Tibial artery (tissue), 4 donors: ENCODE results near the gene CSRNP2.
"Not testable (repeated sequence)": the region's sequence is repeated elsewhere in the genome, so short reads cannot be mapped to it uniquely, and the experiment has no call there.

ENCODE experiments used
- DNase-seq, 2 donors: peaks; one replicate each; pipeline ENCODE4 v3.0.0-alpha.2; 2019
- H3K27ac ChIP-seq, 2 donors: fragments of 200-600 bp; sonication (generic) in 1 of 2; 1 replicate in 1 of 2; 2 replicates in 1 of 2; pipeline ENCODE4 v1.5.1; 2018 to 2019; ENCODE audit warnings: mild to moderate bottlenecking in 1 of 2
- H3K27me3 ChIP-seq, 2 donors: fragments of 200-600 bp; sonication (generic) in 1 of 2; one replicate each; pipeline versions ENCODE4 v1.5.1 to v1.6.0; 2016 to 2019
- H3K36me3 ChIP-seq, 3 donors: fragments of 200-600 bp; sonication (generic) in 2 of 3; one replicate each; pipeline ENCODE4 v1.5.1; 2016 to 2019; ENCODE audit warnings: mild to moderate bottlenecking in 2 of 3
- H3K4me1 ChIP-seq, 4 donors: fragments of 200-600 bp; sonication (generic) in 2 of 4; 1 replicate in 3 of 4; 2 replicates in 1 of 4; pipeline ENCODE4 v1.5.1; 2016 to 2019
- H3K4me3 ChIP-seq, 2 donors: fragments of 200-600 bp; sonication (generic) in 1 of 2; 1 replicate in 1 of 2; 2 replicates in 1 of 2; pipeline ENCODE4 v1.5.1; 2018 to 2019; ENCODE audit warnings: mild to moderate bottlenecking in 2 of 2
- H3K9me3 ChIP-seq, 3 donors: fragments of 200-600 bp; sonication (generic) in 1 of 3; one replicate each; pipeline ENCODE4 v1.5.1; 2016 to 2019
- intact Hi-C: fragments of 100-400 bp; cut with DNase I; formaldehyde crosslinking; loops from one replicate; pipeline ENCODE4 v1.15.0; 2023; ENCODE audit warnings: low total_unique reads
- TF ChIP-seq, protein P1 (sequence below), 2 experiments: fragments of 200-600 bp in 1 of 2; fragments of 450-650 bp in 1 of 2; IDR thresholded peaks; one replicate each; pipeline ENCODE4 v1.5.1; 2017 to 2019; ENCODE audit warnings: antibody characterized with exemption in 2 of 2, mild to moderate bottlenecking in 1 of 2, moderate library complexity in 1 of 2

The CSRNP2 gene

DNA sequence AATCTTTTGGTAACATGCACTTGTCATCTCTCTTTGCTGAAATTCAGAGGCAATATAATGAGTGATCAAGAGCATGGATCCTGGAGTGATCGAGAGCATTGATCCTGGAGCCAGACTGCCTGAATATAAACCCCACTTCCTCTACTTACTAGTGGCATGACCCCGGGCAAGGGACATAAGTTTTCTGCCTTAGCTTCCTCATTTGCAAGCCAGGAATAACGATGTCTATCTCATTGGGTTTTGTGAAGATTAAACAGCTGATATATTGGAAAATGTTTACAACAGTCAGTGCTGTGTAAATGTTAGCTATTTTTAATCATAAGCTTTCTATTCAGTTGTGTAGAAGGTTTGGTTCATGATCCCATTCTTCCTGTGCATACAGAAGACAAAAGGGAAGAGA, 2.4 kb upstream of the CSRNP2 start:
- Histone ChIP-seq H3K27ac (no peak overlapping the region), H3K9me3 (no peaks in the 10 kb centered on the region), H3K4me3 (no peak overlapping the region), H3K4me1 (peaks cover 0 to 22% (median 10%) of the 10 kb centered on the region in 4 donors), H3K27me3 (no peaks in the 10 kb centered on the region), H3K36me3 (peaks cover 0 to 11% (median 0%) of the 10 kb centered on the region in 3 donors)
- TF ChIP-seq, protein P1, sequence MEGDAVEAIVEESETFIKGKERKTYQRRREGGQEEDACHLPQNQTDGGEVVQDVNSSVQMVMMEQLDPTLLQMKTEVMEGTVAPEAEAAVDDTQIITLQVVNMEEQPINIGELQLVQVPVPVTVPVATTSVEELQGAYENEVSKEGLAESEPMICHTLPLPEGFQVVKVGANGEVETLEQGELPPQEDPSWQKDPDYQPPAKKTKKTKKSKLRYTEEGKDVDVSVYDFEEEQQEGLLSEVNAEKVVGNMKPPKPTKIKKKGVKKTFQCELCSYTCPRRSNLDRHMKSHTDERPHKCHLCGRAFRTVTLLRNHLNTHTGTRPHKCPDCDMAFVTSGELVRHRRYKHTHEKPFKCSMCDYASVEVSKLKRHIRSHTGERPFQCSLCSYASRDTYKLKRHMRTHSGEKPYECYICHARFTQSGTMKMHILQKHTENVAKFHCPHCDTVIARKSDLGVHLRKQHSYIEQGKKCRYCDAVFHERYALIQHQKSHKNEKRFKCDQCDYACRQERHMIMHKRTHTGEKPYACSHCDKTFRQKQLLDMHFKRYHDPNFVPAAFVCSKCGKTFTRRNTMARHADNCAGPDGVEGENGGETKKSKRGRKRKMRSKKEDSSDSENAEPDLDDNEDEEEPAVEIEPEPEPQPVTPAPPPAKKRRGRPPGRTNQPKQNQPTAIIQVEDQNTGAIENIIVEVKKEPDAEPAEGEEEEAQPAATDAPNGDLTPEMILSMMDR (IDR thresholded peaks at IDR 0.05): no peak
- intact Hi-C loops: loop anchor here (5.0 kb wide), 1 partner anchor 127 kb away; no protein-coding TSS in a partner anchor
- no peak for DNase-seq

DNA sequence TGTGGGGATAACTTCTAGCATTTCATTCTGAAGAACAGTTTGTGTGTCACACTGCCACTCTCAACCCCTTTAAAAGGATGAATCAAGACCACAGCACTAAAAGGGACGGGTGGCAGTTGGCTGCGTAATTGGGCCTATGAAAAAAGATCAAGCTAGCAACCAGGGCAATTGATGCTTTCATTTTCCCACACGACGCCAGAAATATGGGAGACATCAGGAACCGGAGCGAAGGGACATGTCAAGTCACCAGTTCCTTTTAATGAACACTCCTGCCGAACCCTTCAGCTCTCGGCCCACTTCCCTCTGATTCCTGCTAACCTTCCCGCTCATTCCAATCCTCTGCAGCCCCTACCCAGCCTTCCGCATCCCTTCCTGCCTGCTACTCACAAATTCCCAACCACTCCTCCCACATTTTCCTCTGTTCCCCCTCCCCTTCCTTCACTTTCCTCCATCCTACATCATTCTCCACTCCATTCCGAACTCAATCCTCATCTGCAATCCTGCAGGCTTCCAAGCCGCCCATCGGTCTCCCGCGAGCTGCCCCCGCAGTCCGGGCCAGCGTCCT, 753 bp downstream of the CSRNP2 start:
- Histone ChIP-seq H3K36me3 (no peaks in the 10 kb centered on the region), H3K9me3 (no peaks in the 10 kb centered on the region), H3K27ac (peak overlapping the region; percentile 90 to 98), H3K4me1 (peaks cover 0 to 37% (median 18%) of the 10 kb centered on the region in 4 donors), H3K27me3 (no peaks in the 10 kb centered on the region), H3K4me3 (peak overlapping the region; percentile 76 to 98)
- TF ChIP-seq, protein P1 (IDR thresholded peaks at IDR 0.05): no peak
- intact Hi-C loops: no loop called here
- peak in 1 of 2 donors; percentile 25 for DNase-seq

DNA sequence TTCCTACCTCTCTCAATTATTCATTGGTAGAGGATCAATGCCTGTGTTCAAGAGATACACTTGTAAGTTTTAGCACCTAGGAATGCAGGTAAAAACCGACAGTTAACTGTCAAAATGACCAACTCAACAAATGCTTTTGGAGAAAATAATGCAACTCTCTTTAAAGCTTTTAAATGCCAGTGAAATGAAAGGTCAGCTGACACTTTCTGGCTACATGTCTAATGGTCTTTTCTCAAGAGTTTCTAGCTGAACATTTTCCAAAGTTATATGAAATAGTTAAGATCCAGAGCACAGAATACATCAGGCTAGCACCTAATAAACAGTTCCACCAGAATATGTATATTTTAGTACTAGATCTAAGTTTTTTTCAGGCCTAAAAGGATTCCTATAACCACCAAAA, 2.0 kb downstream of the CSRNP2 start:
- no peaks in the 10 kb centered on the region for H3K36me3 ChIP-seq
- H3K4me3 ChIP-seq: no peak overlapping the region
- H3K4me1 ChIP-seq: peaks cover 0 to 49% (median 23%) of the 10 kb centered on the region in 4 donors
- TF ChIP-seq, protein P1 (IDR thresholded peaks at IDR 0.05): no peak
- no peaks in the 10 kb centered on the region for H3K9me3 ChIP-seq
- no peak for DNase-seq
- H3K27ac ChIP-seq: peak overlapping the region in 1 of 2 donors; percentile 98
- no peaks in the 10 kb centered on the region for H3K27me3 ChIP-seq
- intact Hi-C loops: no loop called here

DNA sequence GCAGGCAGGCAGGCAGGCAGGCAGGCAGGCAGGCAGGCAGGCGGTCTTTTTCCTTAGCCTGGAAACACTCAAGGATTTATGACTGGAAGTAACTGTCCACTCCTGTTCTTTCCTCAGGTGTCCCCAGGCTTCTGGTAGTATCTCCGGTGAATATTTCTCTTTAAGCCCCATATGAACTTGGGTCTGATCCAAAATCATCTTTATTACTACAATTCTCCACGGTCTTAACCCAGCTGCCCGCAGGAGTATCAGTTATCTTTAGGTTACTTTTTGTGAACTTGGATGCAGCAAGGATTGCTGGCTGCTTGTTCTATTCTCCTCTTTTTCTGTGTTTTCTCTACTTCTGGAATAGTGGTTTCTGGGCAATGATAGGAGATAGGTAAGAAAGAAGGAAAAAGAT, 3.3 kb downstream of the CSRNP2 start:
- H3K27ac ChIP-seq: no peak overlapping the region
- no peaks in the 10 kb centered on the region for H3K9me3 ChIP-seq
- H3K27me3 ChIP-seq: no peaks in the 10 kb centered on the region
- no peak for DNase-seq
- intact Hi-C loops: no loop called here
- H3K4me1 ChIP-seq: peaks cover 0 to 62% (median 28%) of the 10 kb centered on the region in 4 donors
- H3K36me3 ChIP-seq: no peaks in the 10 kb centered on the region
- H3K4me3 ChIP-seq: no peak overlapping the region
- TF ChIP-seq, protein P1 (IDR thresholded peaks at IDR 0.05): no peak

DNA sequence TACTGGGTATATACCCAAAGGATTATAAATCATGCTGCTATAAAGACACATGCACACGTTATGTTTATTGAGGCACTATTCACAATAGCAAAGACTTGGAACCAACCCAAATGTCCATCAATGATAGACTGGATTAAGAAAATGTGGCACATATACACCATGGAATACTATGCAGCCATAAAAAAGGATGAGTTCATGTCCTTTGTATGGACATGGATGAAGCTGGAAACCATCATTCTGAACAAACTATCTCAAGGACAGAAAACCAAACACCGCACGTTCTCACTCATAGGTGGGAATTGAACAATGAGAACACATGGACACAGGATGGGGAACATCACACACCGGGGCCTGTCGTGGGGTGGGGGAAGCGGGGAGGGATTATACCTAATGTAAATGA, 4.5 kb downstream of the CSRNP2 start:
- H3K36me3 ChIP-seq, H3K4me3 ChIP-seq, H3K9me3 ChIP-seq, H3K27ac ChIP-seq, DNase-seq, intact Hi-C loops, H3K27me3 ChIP-seq: not testable (repeated sequence)
- peaks cover 0 to 62% (median 28%) of the 10 kb centered on the region in 4 donors for H3K4me1 ChIP-seq

DNA sequence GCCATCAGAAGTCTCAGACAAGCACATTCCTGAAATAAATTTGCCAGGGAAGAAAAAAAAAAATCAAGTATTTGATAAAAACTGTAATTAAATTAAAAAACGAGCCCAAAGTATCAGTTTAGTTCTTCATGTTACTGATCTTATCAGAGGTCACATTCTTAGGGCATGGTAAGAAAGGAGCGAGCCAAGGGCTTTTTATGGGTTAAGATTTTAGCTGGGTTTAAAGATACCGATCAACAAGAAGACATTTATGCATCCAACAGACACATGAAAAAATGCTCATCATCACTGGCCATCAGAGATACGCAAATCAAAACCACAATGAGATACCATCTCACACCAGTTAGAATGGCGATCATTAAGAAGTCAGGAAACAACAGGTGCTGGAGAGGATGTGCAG, 5.0 kb downstream of the CSRNP2 start:
- intact Hi-C loops, H3K27ac ChIP-seq, DNase-seq, H3K9me3 ChIP-seq, H3K27me3 ChIP-seq, H3K36me3 ChIP-seq, H3K4me3 ChIP-seq: not testable (repeated sequence)
- H3K4me1 ChIP-seq: peaks cover 0 to 60% (median 28%) of the 10 kb centered on the region in 4 donors

DNA sequence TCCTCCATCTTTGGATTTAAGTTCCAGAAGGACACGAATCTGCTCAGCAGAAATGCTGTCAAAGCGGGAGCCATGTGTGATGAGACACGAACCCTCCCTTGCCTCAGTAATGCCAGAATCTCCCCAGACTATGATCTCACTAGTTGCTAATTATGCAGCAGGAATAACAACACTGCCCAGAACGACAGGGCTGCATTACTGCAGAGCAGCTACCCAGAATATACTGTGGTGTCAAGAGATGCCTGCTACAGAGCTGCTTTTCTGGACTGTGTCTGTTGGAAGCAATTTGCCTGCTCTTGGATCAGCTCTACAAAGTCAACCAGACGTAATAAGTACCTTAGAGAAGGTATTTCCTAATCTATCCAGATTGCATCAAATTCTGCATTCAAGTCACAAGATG, 5.5 kb downstream of the CSRNP2 start:
- no peaks in the 10 kb centered on the region for H3K9me3 ChIP-seq
- intact Hi-C loops: no loop called here
- H3K4me1 ChIP-seq: peaks cover 0 to 60% (median 28%) of the 10 kb centered on the region in 4 donors
- no peak for DNase-seq
- no peak overlapping the region for H3K4me3 ChIP-seq
- H3K27me3 ChIP-seq: no peaks in the 10 kb centered on the region
- no peak overlapping the region for H3K27ac ChIP-seq
- TF ChIP-seq, protein P1 (IDR thresholded peaks at IDR 0.05): no peak
- H3K36me3 ChIP-seq: peaks cover 9 to 13% (median 13%) of the 10 kb centered on the region in 3 donors
